Measurements from ENCODE around the gene TTPAL.

DNA sequence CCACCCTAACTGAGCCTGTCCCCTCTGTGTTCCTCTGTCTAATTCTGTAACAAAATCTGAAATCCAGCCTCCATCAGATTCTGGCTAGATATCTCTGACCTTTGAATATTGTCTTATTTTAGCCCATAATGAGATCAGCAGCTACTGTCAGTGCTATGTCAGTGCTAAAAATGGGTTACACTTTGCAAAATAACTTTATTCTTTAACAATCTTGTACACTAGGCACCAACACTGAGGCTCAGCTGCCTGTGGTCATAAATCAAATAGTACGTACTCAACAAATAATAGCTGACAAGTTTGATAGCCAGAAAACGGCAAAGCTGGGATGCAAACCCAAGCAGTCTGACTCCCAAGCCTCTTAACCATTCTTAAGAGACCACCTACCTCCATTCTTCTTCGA, 22.1 kb downstream of the TTPAL start:
- TF ChIP-seq POLR2A (IDR thresholded peaks at IDR 0.05; ENCODE audit: low read depth, low read length) (no peak), TAF1 (IDR thresholded peaks at IDR 0.05; ENCODE audit: low read depth, low read length) (no peak), POLR2AphosphoS5 (IDR thresholded peaks at IDR 0.05; ENCODE audit: low read depth, low read length) (no peak)
